Right lobe of liver (tissue), 4 donors: Measurements from ENCODE around the gene AKT1S1.

Experiments
- POLR2A ChIP-seq: fragments of 450-650 bp; IDR thresholded peaks from one replicate; pipeline ENCODE4 v1.6.1; 2017; ENCODE audit warnings: antibody characterized with exemption, mild to moderate bottlenecking
- TF ChIP-seq, protein P1 (sequence below), 4 donors: fragments of 200-600 bp in 3 of 4; fragments of 450-650 bp in 1 of 4; IDR thresholded peaks; one replicate each; pipeline versions ENCODE4 v1.5.1 to v1.8.0; 2016 to 2022; ENCODE audit warnings: antibody characterized with exemption in 4 of 4, mild to moderate bottlenecking in 2 of 4
- donor health status: DM: no; HTN: no; CAD: no.
- donor health status: DM: no; HTN: no; CAD: no.
- donor health status: DM: no; HTN: yes; CAD: no.

DNA sequence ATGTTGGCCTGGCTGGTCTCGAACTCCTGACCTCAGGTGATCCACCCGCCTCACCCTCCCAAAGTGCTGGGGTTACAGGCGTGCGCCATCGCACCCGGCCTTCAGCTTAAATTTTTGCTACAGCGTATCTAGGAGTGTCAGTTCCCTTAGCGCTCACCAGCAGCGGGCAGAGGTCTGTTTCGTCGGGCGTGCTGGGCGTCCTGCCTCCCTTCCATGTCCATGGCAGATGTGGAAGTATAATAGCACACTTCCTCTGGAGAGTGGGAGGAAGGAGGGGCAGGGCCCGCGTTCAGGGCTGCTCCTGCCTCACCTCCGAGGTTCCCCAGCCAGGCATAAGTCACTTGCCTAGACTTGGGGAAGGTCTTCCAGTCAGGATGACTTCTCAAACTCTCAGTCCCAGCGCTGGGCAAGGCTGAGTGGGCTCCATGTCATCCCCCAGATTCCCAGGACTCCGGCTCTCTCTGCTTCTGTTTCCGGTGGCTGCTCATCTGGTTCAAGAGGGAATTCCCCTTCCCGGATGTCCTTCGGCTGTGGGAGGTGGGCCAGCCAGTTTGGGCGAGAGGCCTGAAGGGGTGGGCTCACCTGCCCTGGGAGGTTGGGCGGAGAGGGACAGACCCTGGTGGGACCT, 10.0 kb upstream of the AKT1S1 start:
- TF ChIP-seq, protein P1, sequence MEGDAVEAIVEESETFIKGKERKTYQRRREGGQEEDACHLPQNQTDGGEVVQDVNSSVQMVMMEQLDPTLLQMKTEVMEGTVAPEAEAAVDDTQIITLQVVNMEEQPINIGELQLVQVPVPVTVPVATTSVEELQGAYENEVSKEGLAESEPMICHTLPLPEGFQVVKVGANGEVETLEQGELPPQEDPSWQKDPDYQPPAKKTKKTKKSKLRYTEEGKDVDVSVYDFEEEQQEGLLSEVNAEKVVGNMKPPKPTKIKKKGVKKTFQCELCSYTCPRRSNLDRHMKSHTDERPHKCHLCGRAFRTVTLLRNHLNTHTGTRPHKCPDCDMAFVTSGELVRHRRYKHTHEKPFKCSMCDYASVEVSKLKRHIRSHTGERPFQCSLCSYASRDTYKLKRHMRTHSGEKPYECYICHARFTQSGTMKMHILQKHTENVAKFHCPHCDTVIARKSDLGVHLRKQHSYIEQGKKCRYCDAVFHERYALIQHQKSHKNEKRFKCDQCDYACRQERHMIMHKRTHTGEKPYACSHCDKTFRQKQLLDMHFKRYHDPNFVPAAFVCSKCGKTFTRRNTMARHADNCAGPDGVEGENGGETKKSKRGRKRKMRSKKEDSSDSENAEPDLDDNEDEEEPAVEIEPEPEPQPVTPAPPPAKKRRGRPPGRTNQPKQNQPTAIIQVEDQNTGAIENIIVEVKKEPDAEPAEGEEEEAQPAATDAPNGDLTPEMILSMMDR (IDR thresholded peaks at IDR 0.05) = no peak
- no peak for TF ChIP-seq POLR2A
